Stimulated activated CD4-positive, alpha-beta T cell treated with anti-CD3 and anti-CD28 coated beads, Interleukin-1b, Interleukin-23, amount 100 ng/mL, for 24 hours (primary cell): Measurements from ENCODE around the gene ASB6.
"Not testable (repeated sequence)": the region's sequence is repeated elsewhere in the genome, so short reads cannot be mapped to it uniquely, and the experiment has no call there.

Experiments used
- DNase-seq, 4 experiments: peaks; one replicate each; pipeline ENCODE4 v3.0.0-alpha.2; 2020; ENCODE audit warnings: low read depth in 4 of 4, low spot score in 1 of 4

The ASB6 gene

GRCh38 chr9:129609486-129610212 lies 32.3 kb downstream of the ASB6 start:
- no peak for DNase-seq

- no peak for DNase-seq
These were observed 33.1 kb downstream of the ASB6 start for GRCh38 chr9:129608561-129609481.

GRCh38 chr9:129607027-129607387 lies 34.9 kb downstream of the ASB6 start:
- DNase-seq: no peak

- no peak for DNase-seq
These were observed 35.6 kb downstream of the ASB6 start for GRCh38 chr9:129606161-129607026.

- DNase-seq: no peak
These were observed 37.2 kb downstream of the ASB6 start for GRCh38 chr9:129604766-129605163.

GRCh38 chr9:129604056-129604765 lies 37.7 kb downstream of the ASB6 start:
- DNase-seq: no peak

GRCh38 chr9:129602598-129603415 lies 39.1 kb downstream of the ASB6 start:
- DNase-seq: no peak

- DNase-seq: no peak
These were observed 40.8 kb downstream of the ASB6 start for GRCh38 chr9:129601082-129601674.

- DNase-seq: no peak
These were observed 43.8 kb downstream of the ASB6 start for GRCh38 chr9:129598089-129598596.

- DNase-seq: no peak
These were observed 44.4 kb downstream of the ASB6 start for GRCh38 chr9:129597355-129598088.

- DNase-seq: no peak
These were observed 45.2 kb downstream of the ASB6 start for GRCh38 chr9:129596541-129597331.

GRCh38 chr9:129595903-129596540 lies 45.9 kb downstream of the ASB6 start:
- DNase-seq: no peak

- no peak for DNase-seq
These were observed 46.6 kb downstream of the ASB6 start for GRCh38 chr9:129595311-129595741.

- DNase-seq: no peak
These were observed 47.3 kb downstream of the ASB6 start for GRCh38 chr9:129594632-129595031.

GRCh38 chr9:129592790-129593189 lies 49.2 kb downstream of the ASB6 start:
- DNase-seq: not testable (repeated sequence)

GRCh38 chr9:129591916-129592315 lies 50.0 kb downstream of the ASB6 start:
- no peak for DNase-seq

GRCh38 chr9:129590466-129590865 lies 51.5 kb downstream of the ASB6 start:
- no peak for DNase-seq
